ENCODE measurements around the gene ITGB2. TPM values are rescaled to one million over a fixed set of nuclear protein-coding genes. Genes with fewer than 3 reads are reported as not detected.
"Not testable (repeated sequence)": the region's sequence is repeated elsewhere in the genome, so short reads cannot be mapped to it uniquely, and the experiment has no call there.

ITGB2 gene
- total RNA-seq, 2 donors from 2014 or later: 13.1 to 27.1 TPM

- no peak overlapping the region for H3K9ac ChIP-seq (ENCODE audit: low read depth in 2 of 2, low read length in 2 of 2)
- intact Hi-C loops (cut with DNase I): no loop called here
- no peak for TF ChIP-seq CTCF (IDR thresholded peaks at IDR 0.05)
- peaks cover 10% of the 10 kb centered on the region for H3K4me1 ChIP-seq
- H3K4me3 ChIP-seq: no peak overlapping the region
- DNase-seq: no peak
- H3K36me3 ChIP-seq: no peaks in the 10 kb centered on the region
- H3K27me3 ChIP-seq: peaks cover 41% of the 10 kb centered on the region
- H3K9me3 ChIP-seq: no peaks in the 10 kb centered on the region
- no peak overlapping the region for H3K27ac ChIP-seq
Observed at GRCh38 chr21:44929799-44930542, 9.3 kb upstream of the ITGB2 start.

- H3K27me3 ChIP-seq: peaks cover 41% of the 10 kb centered on the region
- TF ChIP-seq CTCF (IDR thresholded peaks at IDR 0.05): no peak
Observed at GRCh38 chr21:44929242-44929798, 8.6 kb upstream of the ITGB2 start.

GRCh38 chr21:44928500-44929241 is 8.0 kb upstream of the ITGB2 start:
- DNase-seq; H3K36me3 ChIP-seq; intact Hi-C loops (cut with DNase I); H3K4me3 ChIP-seq; H3K9me3 ChIP-seq; H3K27ac ChIP-seq: not testable (repeated sequence)
- peak overlapping the region in 1 of 2 donors; percentile 26 for H3K9ac ChIP-seq (ENCODE audit: low read depth in 2 of 2, low read length in 2 of 2)
- H3K27me3 ChIP-seq: peaks cover 35% of the 10 kb centered on the region
- peaks cover 10% of the 10 kb centered on the region for H3K4me1 ChIP-seq

More at GRCh38 chr21:44929242-44929798, 8.6 kb upstream of the ITGB2 start:
- H3K4me1 ChIP-seq: peaks cover 10% of the 10 kb centered on the region
- no peak for DNase-seq
- H3K4me3 ChIP-seq: no peak overlapping the region
- intact Hi-C loops (cut with DNase I): no loop called here
- no peaks in the 10 kb centered on the region for H3K36me3 ChIP-seq
- H3K9ac ChIP-seq (ENCODE audit: low read depth in 2 of 2, low read length in 2 of 2): no peak overlapping the region
- H3K27ac ChIP-seq: no peak overlapping the region
- no peaks in the 10 kb centered on the region for H3K9me3 ChIP-seq

GRCh38 chr21:44927587-44928461 is 7.1 kb upstream of the ITGB2 start:
- intact Hi-C loops (cut with DNase I): no loop called here
- DNase-seq: peak; percentile 42
- Histone ChIP-seq H3K4me3 (peak overlapping the region; percentile 7), H3K27me3 (peaks cover 27% of the 10 kb centered on the region), H3K4me1 (peaks cover 9% of the 10 kb centered on the region), H3K27ac (peak overlapping the region; percentile 44), H3K9ac (ENCODE audit: low read depth in 2 of 2, low read length in 2 of 2) (peak overlapping the region in 1 of 2 donors; percentile 26), H3K9me3 (no peaks in the 10 kb centered on the region), H3K36me3 (no peaks in the 10 kb centered on the region)
- TF ChIP-seq CTCF (IDR thresholded peaks at IDR 0.05): no peak

GRCh38 chr21:44927259-44927586 is 6.5 kb upstream of the ITGB2 start:
- no peak for TF ChIP-seq CTCF (IDR thresholded peaks at IDR 0.05)
- DNase-seq: no peak
- no peaks in the 10 kb centered on the region for H3K36me3 ChIP-seq
- H3K4me1 ChIP-seq: peaks cover 7% of the 10 kb centered on the region
- no peak overlapping the region for H3K9ac ChIP-seq (ENCODE audit: low read depth in 2 of 2, low read length in 2 of 2)
- intact Hi-C loops (cut with DNase I): no loop called here
- H3K4me3 ChIP-seq: no peak overlapping the region
- no peaks in the 10 kb centered on the region for H3K9me3 ChIP-seq
- peaks cover 21% of the 10 kb centered on the region for H3K27me3 ChIP-seq
- peak overlapping the region; percentile 37 for H3K27ac ChIP-seq
